Dermis microvascular lymphatic vessel endothelial cell (primary cell): ENCODE data around the gene GTF2F2. TPM values are rescaled to one million over a fixed set of nuclear protein-coding genes. Genes with fewer than 3 reads are reported as not detected.

Experiments
- DNase-seq, 2 donors: peaks; one replicate each; pipeline versions ENCODE4 v3.0.0 to v3.0.0-alpha.2; 2010; ENCODE audit warnings: low read depth in 2 of 2
- total RNA-seq: library from RNA; depleted of rRNA; stranded (reverse); fragments of >200 nt; gene quantifications from 2 replicates; pipeline ENCODE4 v1.2.1, GENCODE V29; 2014

GTF2F2 gene
- total RNA-seq, 1 donor from 2014 or later, result 15.0 TPM

DNA sequence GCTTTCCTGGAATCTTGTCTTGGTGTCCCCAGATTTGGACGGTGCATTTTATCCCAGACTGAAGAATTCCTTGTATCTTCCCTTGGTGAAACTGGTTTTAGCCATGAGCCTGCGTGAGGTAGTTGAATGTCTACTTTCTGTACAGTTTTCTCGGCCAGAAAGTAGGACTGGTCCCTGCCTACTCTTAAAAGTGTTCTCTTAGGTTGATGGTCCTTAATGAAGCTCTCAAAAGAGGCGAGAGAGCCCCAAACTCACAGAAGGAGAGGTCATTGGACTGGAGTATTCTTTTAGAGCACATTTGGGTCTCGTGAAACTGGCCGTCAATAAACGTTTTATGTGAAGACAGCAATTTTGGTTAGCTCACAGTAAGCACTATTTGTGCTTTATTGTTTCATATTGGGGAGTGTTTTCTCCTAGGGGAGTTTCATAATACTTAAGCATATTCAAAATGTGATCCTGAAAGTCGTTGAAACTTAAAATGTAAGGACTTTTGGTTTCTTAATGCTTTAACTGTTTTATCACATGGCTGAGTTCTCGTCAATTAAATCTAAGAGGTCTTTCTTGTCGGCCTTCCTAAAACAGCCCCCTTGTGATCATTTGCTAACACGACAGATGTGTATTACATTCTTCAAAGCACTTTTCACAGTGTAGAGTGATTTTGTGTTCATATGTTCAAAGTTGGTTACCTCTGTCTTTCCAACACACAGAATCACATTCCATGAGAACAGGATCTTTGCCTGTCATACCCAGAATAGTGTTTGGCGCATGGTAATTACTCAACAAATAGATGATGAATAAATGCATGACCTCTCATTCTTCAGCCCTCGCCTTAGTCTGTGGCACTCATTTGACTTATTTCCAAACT is 889 bp downstream of the GTF2F2 start:
- DNase-seq, result peak; percentile 16 to 45

- no peak for DNase-seq
These were observed 2.6 kb downstream of the GTF2F2 start for GRCh38 chr13:45122941-45123340.

DNA sequence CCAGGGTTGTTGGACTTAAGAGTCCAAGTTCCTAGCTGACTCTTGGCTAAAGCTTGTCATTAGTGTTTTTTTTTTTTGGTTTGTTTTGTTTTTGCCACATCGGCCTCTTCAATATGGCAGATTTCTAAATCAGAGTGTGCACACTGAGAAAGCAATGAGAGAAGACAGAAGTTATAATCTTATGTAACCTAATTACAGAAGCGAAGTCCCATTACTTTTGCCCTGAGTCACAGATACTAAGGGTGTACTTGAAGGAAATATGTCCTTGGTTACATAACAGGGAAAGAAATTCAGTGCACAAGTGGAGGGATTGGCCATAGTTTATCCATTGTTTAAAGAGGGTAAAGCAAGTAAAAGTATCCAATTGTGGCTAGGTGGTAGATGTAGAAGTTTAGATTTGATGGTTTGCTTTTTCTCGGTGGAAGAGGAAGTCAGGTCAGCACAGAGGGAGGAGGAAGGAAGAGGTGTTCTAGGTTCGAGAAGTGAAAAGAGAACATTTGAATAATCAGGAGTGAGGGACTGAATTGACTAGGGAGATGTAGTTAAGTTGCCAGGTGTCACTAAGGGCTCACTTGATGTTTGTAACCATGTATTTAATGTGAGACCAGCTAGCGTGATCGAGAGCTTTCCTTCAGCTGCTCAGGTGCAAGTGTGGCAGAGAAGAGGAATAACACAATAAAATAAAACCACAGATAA is 12.2 kb downstream of the GTF2F2 start:
- no peak for DNase-seq

- peak in 1 of 2 donors; percentile 9 for DNase-seq
These were observed 13.2 kb downstream of the GTF2F2 start for GRCh38 chr13:45133396-45134118.

- DNase-seq, result no peak
These were observed 16.6 kb downstream of the GTF2F2 start for GRCh38 chr13:45136741-45137504.

DNA sequence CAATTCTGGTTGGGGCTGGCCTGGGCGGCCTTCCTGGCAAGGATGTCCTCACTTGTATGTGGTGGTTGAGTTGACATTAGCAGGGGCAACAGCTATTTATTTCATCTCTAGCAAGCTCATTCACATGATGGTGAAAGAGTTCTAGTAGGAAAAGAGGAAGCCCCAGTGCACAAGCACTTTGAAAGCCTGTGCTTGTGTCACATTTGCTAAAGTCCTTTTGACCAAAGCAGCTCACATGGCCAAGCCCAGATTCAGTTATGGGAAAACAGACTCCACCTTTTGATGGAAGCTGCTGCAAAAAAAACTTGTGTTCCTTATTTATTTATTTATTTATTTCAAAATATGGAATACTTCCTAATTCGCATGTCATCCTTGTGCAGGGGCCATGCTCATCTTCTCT is 17.2 kb downstream of the GTF2F2 start:
- no peak for DNase-seq

DNA sequence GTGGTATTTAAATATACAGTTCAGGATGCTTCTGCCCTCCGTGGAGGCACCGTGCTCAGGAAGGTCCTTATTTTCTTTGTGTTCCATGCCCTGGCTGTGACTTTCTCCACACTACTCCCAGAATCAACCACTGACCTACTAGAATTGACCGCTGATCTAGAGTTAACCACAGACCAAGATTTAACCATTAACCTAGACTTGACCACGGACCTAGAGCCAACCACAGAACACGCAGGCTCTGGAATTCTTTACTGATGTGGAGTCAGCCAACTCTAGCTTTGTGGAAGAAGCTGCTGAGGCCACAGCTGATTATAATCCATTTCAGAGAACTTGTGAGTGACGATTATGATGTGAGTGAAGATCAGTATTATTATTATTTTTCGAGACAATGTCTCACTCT is 18.0 kb downstream of the GTF2F2 start:
- no peak for DNase-seq

DNA sequence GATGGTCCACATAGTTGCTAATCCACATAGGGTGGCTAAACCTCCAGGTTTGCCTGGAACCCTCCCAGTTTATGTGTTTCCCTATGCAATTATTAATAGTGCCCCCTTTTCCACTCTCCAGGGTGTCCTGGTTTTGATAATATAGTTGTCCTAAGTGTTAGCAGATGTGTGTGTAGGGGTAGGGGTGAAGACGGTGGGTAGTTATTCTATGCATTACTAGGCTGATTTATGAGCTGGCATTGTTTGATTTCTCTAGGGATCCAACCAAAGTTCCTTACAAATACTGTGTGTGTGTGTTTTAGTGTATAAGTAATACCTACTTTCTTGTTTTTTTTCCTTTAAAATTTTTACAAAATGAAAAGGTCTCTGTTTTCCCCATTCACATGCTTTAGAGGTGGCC is 21.1 kb downstream of the GTF2F2 start:
- no peak for DNase-seq

- peak in 1 of 2 donors; percentile 31 for DNase-seq
These were observed 22.4 kb downstream of the GTF2F2 start for GRCh38 chr13:45142440-45143345.

DNA sequence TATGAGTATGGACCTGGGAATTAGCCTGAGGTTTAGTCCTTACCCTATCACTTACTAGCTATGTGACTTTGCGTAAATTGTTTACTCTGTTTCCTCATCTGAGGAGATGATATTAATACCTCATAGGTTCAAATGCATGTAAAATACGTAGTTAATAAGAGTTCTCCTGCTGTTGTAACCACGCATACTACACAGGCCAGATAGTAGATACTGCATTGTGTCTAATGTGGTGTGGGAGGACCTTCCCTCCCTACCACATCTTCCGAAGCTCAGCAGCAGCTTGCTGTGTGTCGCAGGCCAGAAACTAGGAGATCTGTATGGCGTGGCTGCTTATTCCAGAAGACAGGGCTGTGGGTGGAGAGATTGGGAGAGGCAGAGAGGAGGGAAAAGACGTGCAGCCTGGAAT is 23.0 kb downstream of the GTF2F2 start:
- DNase-seq, result no peak

DNA sequence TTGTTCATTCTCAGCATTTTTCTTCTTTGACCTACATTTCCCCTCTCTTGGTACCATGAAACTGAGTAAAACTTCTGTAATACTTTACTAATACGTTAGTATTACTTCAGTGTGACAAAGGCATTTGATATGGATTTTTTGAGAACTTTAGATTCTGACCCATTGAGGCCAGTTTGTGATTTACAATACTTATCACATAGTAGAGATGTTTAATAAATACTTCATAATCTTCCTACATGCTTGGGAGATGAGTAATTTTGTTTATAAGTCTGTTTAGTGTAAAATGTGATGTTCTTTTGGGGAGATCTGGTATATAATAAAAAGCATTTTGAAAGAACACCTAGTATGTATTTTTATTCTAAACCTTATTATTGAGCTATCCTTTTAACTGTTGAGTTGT is 29.7 kb downstream of the GTF2F2 start:
- no peak for DNase-seq

DNA sequence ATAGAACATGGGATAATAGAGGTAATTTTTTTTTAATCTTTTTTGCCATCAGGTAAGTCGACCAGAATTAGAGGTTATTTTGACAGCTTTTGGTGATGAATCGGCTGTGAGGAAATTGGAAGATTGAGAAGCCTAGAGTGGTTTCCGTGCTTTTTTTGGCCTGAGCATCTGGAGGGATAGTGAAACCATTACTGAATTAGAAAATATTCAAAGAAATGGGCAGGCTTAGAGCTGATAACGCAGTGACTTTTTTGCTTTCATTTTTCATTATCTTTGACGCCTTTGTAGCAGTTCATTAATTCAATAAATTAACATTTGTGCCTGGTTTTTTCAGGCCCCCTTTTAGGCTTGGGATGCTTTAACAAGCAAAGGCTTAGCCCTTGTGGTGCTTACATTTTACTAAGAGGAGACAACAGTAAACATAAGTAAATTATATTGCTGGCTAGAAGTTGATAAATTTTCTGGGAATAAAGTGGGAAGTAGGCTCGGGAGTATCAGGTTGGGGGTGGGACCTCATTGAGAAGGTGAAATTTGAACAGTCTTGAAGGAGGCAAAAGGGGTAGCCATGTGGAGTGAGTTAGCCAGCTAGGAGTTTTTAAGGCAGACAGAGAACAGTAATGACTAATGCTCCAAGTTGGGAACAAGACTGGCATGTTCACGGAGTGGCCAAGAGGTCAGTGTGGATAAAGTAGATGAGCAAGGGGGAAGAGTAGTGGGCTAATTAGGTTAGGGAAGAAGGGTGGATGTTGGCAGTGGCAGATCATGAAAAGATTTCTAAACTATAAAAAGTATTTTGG is 36.5 kb downstream of the GTF2F2 start:
- no peak for DNase-seq

GRCh38 chr13:45162194-45162593 is 41.9 kb downstream of the GTF2F2 start:
- peak in 1 of 2 donors; percentile 50 for DNase-seq

DNA sequence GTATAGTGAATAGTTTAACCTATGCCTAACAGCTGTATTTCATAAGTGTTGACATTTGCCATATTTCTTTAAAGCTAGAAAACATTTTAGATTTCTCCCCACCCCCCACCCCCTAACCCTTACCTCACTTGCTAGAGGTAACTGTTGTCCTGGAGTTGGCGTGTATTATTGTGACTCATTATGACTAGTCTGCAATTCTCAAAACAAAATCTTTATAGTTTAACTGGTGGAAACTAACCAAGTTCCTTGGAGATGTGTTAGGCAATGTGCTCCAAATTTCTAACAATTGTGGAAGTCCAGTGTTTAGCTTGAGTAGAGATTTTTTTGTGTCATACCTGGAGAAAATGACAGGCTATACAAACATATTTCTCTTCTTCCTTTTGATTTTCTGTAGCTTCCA is 42.5 kb downstream of the GTF2F2 start:
- DNase-seq, result peak; percentile 6 to 82

DNA sequence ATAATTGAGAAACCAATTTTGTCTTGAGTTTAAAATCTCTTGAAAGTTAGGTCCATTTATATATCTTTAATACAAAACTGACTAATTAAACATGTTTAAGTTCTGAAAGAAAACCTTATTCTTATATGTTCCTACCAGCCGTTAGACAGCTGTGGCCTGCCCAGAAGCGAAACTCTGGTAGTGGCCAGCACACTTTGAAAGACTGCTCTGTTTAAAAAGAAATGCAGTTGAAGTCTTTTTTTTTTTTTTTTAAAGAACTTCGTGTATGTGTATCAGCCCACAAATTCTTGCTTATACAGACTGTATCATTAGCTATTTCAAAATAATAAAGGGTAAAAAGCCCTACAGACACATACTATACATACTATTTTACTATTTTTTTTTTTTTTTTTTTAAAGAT is 46.5 kb downstream of the GTF2F2 start:
- DNase-seq, result no peak

- no peak for DNase-seq
These were observed 47.6 kb downstream of the GTF2F2 start for GRCh38 chr13:45167611-45168554.

DNA sequence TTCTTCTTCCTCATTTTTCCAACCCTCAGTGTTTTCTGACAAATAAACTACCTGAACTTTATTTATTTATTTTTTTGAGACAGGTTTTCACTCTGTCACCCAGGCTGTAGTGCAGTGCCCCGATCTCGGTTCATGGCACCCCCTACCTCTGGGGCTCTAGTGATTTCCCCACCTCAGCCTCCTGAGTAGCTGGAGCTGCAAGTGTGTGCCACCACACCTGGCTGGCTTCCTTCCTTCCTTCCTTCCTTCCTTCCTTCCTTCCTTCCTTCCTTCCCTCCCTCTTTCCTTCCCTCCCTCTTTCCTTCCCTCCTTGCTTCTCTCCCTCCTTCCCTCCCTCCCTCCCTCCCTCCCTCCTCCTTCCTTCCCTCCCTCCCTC is 48.2 kb downstream of the GTF2F2 start:
- DNase-seq, result no peak

GRCh38 chr13:45174478-45174877 is 54.2 kb downstream of the GTF2F2 start:
- DNase-seq, result no peak
